Lung microvascular endothelial cell (primary cell): ENCODE results near the gene TRPV3. TPM values are rescaled to one million over a fixed set of nuclear protein-coding genes. Genes with fewer than 3 reads are reported as not detected.
A peak's percentile ranks its signal among the peaks of the same experiment; 100 is the strongest.
"Not testable (repeated sequence)": the region's sequence is repeated elsewhere in the genome, so short reads cannot be mapped to it uniquely, and the experiment has no call there.

Source experiments
- DNase-seq, 2 donors: peaks; one replicate each; pipeline versions ENCODE4 v3.0.0 to v3.0.0-alpha.2; 2010; ENCODE audit warnings: low read depth in 2 of 2
- total RNA-seq: library from RNA; depleted of rRNA; stranded (reverse); fragments of >200 nt; gene quantifications from 2 replicates; pipeline ENCODE4 v1.2.1, GENCODE V29; 2014

The TRPV3 gene
- under 0.01 TPM in 1 of 2 replicates, not detected in the other for total RNA-seq

DNA sequence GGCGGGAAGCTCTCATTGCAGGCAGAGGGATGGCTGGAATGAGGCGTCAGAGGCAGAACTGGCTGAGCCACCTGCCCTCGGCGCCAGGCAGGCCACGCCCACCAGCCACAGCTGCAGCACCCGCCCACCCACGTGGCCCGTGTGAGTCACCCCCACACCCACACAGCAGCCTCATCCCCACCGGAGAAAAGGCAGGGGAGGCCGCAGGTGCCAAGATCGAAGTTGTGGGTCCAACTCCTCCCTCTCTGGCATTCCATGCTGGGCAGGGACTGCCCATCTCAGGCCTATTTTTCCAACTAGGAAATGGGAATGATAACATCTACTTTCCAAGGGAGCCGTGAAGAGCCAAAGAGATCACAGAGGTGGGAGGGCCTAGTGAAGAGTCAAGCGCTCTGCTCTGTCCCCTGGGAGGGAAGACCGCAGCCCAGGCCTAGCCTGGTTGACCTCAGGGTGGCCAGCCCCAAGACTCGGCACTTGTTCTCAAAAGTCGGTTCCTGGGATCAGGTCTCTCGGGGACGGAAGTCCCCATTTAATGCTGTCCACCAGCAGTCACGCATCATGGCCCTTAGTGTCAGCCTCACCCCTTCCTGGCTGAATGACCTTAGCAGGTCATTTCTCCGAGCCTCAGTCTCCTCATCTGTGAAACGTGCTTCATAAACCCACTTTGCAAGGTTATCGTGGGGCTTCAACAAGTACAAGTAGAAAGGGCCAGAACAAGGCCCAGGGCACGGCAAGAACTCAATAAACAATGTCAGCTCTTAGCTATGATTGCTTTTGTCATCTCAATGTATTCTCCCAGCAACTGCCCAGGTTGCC, at the start of gene TRPV3:
Gene TRPV3 (minus strand): TSS at position 45 of the 816 bp plus-strand sequence. CDS start 2,962 bp downstream, outside the sequence.
- DNase-seq, result no peak

- no peak for DNase-seq
Measured at GRCh38 chr17:3603870-3604259, 46.3 kb upstream of the TRPV3 start.

DNA sequence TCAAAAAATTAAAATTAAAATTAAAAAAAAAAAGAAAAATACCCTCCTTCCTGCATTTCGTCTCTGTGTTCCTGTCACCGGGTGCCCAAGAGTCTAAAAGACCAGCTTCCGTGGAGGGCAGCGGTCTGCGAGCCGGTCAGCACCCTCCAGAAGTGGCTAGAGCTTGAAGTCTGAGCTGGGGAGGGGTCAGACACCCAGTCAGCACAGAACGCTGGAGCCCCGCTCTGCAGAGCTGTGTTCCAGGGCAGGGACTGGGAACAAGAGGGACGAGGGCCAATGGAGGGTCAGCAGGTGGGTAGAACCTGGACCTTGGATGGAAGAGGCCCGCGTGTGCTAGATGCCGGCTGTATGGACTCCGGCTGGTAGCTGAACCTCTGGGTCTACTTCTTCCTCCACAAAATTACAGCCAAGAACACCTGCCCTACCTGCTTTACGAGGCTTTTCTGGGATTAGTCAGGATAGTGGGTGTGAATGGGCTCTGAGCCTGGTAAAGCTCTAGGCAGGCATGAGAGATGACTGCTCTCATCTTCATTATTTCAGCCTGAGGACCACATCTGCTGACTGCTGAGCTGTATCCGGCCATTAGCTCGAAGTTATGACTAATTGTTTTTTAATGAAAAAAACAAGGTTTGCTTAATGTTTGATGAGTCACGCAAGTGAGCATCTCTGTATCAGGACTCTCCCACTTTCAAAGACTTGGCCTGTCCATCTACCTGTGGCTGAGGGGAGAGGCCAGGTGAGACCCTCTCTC, 45.7 kb upstream of the TRPV3 start:
- peak in 1 of 2 donors; percentile 82 for DNase-seq

DNA sequence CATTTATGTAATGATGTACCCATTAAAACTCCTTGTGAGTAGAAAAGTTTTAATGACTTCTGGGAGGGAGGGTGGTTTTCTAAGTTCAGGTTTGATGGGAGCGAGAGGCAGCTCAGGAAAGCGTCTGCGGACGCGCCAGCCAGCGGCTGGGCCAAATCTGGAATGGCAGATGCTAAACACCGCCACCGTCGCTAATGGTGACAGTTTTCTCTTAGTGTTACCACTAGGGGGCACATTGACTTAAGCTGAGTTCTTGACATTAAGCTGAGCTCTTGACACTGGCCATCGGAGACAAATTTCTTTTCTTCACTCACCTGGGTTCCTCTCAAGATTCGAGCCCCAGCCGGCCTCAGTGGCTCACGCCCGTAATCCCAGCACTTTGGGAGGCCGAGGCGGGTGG, 44.9 kb upstream of the TRPV3 start:
- DNase-seq, result peak; percentile 29 to 63

GRCh38 chr17:3600529-3601205, 43.1 kb upstream of the TRPV3 start:
- DNase-seq, result no peak

DNA sequence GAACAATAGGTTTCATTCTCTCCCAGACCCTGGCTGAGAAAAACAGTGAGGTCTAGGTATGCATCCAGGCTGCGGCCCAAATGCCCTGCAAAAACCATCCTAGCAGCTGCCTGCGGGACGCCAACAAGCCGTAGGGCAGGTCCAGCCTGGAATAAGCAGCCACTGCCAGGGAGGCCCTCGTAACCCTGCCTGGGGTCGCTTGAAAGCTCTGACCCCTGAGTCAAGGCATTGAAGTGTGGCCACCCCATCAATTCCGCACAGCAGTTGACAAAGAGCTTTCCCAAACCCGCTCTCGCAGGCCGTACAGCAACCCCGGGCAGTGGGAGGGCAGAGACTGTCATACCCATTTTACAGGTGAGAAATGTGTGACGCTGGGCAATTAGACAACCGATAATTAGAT, 40.5 kb upstream of the TRPV3 start:
- DNase-seq, result no peak

- no peak for DNase-seq
Measured at GRCh38 chr17:3596804-3597464, 39.3 kb upstream of the TRPV3 start.

GRCh38 chr17:3594976-3595375, 37.4 kb upstream of the TRPV3 start:
- DNase-seq, result no peak

GRCh38 chr17:3594051-3594800, 36.6 kb upstream of the TRPV3 start:
- peak in 1 of 2 donors; percentile 55 for DNase-seq

- DNase-seq, result no peak
Measured at GRCh38 chr17:3593384-3593783, 35.8 kb upstream of the TRPV3 start.

- DNase-seq, result no peak
Measured at GRCh38 chr17:3592216-3592860, 34.7 kb upstream of the TRPV3 start.

DNA sequence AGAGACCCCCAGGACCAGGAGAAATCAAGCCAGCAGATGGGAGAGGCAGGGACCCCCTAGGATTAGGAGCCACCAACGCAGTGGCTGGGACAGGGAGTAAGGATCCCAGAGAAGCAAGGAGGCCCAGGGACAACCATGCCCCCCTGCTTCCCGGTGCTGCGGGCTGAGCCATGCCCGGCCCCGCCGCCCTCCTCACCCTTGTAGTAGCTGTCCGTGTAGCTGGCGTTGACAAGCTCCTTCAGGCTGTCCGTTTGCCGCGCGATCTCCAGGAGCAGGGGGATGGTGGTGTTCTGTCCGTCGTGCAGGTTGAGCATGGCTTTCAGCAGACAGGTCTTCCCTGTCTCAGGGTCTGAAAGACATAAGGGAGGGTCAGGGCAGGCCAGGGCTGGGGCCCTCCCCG, 33.2 kb upstream of the TRPV3 start:
- DNase-seq, result no peak

- no peak for DNase-seq
Measured at GRCh38 chr17:3590231-3590630, 32.6 kb upstream of the TRPV3 start.

DNA sequence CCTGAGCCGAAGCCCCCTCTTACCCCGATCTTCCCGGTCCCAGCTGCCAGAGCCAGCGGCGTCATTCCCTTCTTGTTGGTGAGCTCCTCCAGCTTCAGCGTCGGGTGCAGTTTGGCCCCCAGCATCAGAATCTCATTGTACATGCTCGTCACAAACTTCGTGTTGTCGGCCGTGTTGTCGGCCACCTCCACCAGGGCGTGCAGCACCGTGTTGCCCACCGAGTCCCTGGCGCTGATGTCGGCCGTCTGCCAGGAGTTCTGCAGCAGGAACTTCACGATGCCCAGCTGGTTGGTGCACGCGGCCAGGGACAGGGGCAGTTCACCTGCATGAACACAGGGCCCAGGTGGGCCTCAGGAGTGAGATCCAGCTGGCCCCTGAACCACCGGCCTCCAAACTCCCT, 32.2 kb upstream of the TRPV3 start:
- DNase-seq, result no peak

GRCh38 chr17:3585826-3586225, 28.2 kb upstream of the TRPV3 start:
- DNase-seq, result no peak

DNA sequence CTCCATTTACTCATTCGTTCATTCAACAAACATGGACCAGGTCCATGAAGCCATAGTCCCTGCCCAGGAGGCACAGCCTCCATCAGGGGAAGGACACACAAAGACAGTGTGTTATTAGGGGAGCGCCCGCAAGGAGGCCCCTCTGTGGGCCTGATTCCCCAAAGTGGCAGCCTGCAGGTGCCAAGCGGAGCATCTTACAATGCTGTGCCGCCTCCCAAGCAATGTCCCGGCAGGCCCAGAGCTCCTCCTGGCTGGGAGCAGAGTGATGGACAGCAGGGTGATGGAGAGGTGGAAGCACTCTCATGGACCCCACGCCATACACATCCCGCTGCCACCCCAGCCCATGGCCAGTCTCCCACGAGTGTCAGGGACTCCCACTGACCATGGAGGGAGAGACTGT, 25.8 kb upstream of the TRPV3 start:
- DNase-seq, result no peak

DNA sequence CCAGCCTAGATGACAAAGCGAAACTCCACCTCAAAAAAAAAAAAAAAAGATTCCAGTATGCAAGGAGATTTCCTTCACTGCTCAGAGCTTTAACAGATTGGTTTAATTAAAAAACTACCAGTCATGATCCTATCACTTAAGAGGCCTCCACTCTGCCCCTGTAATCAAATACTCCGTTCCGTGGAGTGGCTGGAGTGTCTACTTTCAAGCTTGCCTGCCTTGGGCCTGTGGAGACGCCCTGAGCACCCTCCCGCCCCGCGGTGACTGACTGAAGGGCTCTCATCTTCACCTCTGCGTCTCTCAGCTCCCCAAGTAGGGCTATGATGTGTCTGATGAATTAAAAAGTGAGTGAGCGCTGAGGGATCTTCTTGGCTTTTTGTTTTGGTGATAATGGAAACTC, 25.3 kb upstream of the TRPV3 start:
- DNase-seq, result no peak

GRCh38 chr17:3578667-3579066, 21.1 kb upstream of the TRPV3 start:
- DNase-seq, result not testable (repeated sequence)

DNA sequence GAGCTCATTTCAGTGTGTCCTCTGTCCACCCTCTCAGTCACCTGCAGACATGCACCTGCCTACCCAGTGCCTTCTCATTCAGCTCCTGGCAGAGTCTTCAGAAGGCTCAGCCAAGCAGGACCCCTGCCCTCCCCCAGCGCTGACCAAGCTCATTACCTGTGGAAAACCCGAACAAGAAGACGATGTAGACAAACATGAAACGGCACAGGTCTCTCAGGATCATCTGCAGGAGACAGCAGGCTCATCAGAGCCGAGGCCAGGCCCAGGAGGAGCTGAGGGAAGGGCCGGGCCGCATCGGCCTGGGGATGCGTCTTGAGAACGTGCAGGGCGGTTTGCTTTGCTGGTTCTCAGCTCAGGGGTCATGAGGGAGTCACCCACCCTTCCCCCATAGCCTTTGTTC, 19.4 kb upstream of the TRPV3 start:
- DNase-seq, result no peak

DNA sequence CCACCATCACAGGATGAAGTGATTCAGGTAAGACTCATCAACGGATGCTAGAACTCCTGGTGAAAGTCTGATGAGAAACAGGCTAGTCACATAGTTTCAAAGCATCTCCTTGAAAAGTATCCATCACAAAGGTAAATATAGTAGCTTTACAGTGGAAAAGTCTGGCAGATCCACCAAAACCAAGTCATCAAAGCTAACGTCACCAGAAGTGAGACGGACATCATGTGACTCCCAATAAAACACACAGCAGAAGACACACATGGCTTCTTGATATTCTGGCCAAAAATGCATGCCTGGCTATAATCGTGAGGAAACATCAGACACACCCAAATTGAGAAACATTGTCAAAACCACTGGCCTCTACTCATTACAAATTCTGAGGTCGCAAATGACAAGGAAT, 17.9 kb upstream of the TRPV3 start:
- peak in 1 of 2 donors; percentile 18 for DNase-seq
